Stimulated activated memory B cell treated with anti-CD40 and anti-IgM and Interleukin-4, amounts not matched to agents 10 μg/mL and 1 μg/mL and 100 μg/mL, for 72 hours (primary cell): ENCODE measurements around the gene TMLHE.
"Not testable (repeated sequence)": the region's sequence is repeated elsewhere in the genome, so short reads cannot be mapped to it uniquely, and the experiment has no call there.

Experiments used
- ATAC-seq: fragments of 150-1000 bp; cut with Tn5 transposase; 2 replicates; pipeline ENCODE4 v1.10.0; 2021
- H3K27ac Mint-ChIP-seq: one replicate; pipeline ENCODE4 v1.8.0; 2022; ENCODE audit warnings: mild to moderate bottlenecking, mixed read lengths
- H3K27me3 Mint-ChIP-seq: one replicate; pipeline ENCODE4 v1.8.0; 2022; ENCODE audit warnings: mixed read lengths
- H3K36me3 Mint-ChIP-seq: one replicate; pipeline ENCODE4 v1.8.0; 2022; ENCODE audit warnings: mixed read lengths
- H3K4me1 Mint-ChIP-seq: one replicate; pipeline ENCODE4 v1.8.0; 2022; ENCODE audit warnings: mixed read lengths
- H3K4me3 Mint-ChIP-seq: one replicate; pipeline ENCODE4 v1.8.0; 2022; ENCODE audit warnings: mild to moderate bottlenecking, moderate library complexity, mixed read lengths
- H3K9me3 Mint-ChIP-seq: one replicate; pipeline ENCODE4 v1.8.0; 2022; ENCODE audit warnings: mixed read lengths

The TMLHE gene

GRCh38 chrX:155563099-155563498 is 49.7 kb downstream of the TMLHE start:
- Mint-ChIP-seq H3K4me3 (no peak overlapping the region), H3K27ac (peak overlapping the region; percentile 63), H3K36me3 (peaks cover 70% of the 10 kb centered on the region), H3K9me3 (peaks cover 16% of the 10 kb centered on the region), H3K4me1 (peaks cover 10% of the 10 kb centered on the region), H3K27me3 (no peaks in the 10 kb centered on the region)
- no peak for ATAC-seq

DNA sequence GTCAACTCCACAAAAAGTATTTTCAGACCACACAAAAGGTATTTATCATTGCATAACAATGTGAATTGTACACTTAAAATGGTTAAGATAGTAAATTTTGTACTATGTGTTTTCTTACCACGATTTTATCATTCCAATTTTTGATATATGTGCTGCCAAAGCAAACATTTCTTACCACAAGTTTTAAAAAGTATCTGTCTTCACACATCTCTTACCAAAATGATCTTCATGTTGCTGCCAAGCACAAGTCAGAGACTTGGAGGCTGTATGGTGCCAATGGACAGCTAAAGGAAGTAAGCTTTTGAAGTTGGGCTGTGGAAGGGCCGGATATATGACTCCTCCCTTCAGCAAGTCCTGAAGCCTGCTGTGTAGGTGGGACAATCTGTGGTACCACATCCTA is 67.9 kb downstream of the TMLHE start:
- peaks cover 60% of the 10 kb centered on the region for H3K36me3 Mint-ChIP-seq
- H3K9me3 Mint-ChIP-seq, result peaks cover 6% of the 10 kb centered on the region
- no peaks in the 10 kb centered on the region for H3K27me3 Mint-ChIP-seq
- no peak overlapping the region for H3K27ac Mint-ChIP-seq
- H3K4me3 Mint-ChIP-seq, result no peak overlapping the region
- no peaks in the 10 kb centered on the region for H3K4me1 Mint-ChIP-seq
- ATAC-seq, result no peak

GRCh38 chrX:155535866-155536265 is 76.9 kb downstream of the TMLHE start:
- H3K36me3 Mint-ChIP-seq, result peaks cover 74% of the 10 kb centered on the region
- no peaks in the 10 kb centered on the region for H3K27me3 Mint-ChIP-seq
- no peaks in the 10 kb centered on the region for H3K9me3 Mint-ChIP-seq
- ATAC-seq, result no peak
- no peak overlapping the region for H3K27ac Mint-ChIP-seq
- no peaks in the 10 kb centered on the region for H3K4me1 Mint-ChIP-seq
- H3K4me3 Mint-ChIP-seq, result no peak overlapping the region

GRCh38 chrX:155534800-155535199 is 78.0 kb downstream of the TMLHE start:
- Mint-ChIP-seq H3K36me3 (peaks cover 75% of the 10 kb centered on the region), H3K4me1 (no peaks in the 10 kb centered on the region), H3K27me3 (no peaks in the 10 kb centered on the region), H3K9me3 (no peaks in the 10 kb centered on the region), H3K4me3 (no peak overlapping the region), H3K27ac (no peak overlapping the region)
- no peak for ATAC-seq

DNA sequence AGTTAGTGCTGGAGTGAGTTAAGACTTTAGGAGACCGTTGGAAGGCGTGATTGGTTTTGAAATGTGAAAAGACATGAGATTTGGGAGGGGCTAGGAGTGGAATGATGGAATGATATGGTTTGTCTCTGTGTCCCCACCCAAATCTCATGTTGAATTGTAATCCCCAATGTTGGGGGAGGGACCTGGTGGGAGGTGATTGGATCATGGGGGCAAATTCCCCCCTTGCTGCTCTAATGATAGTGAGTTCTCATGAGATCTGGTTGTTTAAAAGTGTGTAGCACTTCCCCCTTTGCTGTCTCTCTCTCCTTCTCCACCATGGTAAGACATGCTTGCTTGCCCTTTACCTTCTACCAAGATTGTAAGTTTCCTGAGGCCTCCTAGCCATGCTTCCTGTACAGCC is 85.7 kb downstream of the TMLHE start:
- H3K36me3 Mint-ChIP-seq, result peaks cover 64% of the 10 kb centered on the region
- not testable (repeated sequence) for ATAC-seq, H3K4me1 Mint-ChIP-seq, H3K9me3 Mint-ChIP-seq, H3K27ac Mint-ChIP-seq, H3K4me3 Mint-ChIP-seq, H3K27me3 Mint-ChIP-seq

DNA sequence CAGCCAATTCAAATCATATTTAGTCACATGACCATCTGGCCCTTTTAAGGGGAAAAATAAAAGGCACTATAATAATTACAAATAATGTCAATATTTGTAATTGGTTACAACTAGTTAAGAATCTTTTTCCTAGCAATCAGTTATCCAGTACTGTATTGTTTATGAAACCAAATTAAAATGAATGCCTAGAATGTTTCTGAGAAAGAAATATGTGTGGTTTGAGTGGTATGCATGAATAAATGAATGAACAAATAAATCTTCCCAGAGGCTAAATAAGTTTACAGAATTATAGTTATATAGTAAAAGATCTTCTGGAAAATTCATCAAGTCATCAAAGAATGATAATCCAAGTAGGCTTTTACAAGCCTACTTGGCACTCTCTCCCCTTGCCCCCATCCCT is 98.5 kb downstream of the TMLHE start:
- no peak overlapping the region for H3K4me3 Mint-ChIP-seq
- ATAC-seq, result no peak

DNA sequence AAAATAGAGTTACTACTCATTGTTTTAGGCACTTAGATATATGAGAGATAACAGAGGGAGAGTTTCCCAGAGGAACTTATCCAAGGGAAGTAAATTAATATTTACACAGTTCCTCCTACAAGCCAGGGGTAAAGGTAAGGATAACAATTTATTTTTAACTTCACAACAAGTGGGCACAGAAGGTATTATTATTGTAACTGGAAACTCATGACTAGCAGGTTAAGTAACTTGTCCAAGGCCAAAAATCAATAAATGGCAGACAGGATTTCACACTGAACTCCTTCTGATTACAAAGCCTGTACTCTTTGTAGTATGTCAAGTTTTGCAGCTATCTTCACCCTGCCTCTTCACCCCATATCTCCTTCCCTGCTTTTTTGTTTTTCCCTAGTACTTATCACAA is 107.5 kb downstream of the TMLHE start:
- H3K9me3 Mint-ChIP-seq, result no peaks in the 10 kb centered on the region
- ATAC-seq, result no peak
- no peaks in the 10 kb centered on the region for H3K4me1 Mint-ChIP-seq
- peaks cover 29% of the 10 kb centered on the region for H3K36me3 Mint-ChIP-seq
- no peaks in the 10 kb centered on the region for H3K27me3 Mint-ChIP-seq
- H3K4me3 Mint-ChIP-seq, result no peak overlapping the region
- H3K27ac Mint-ChIP-seq, result no peak overlapping the region

More for the DNA sequence above, 98.5 kb downstream of the TMLHE start:
- no peaks in the 10 kb centered on the region for H3K4me1 Mint-ChIP-seq
- H3K27ac Mint-ChIP-seq, result no peak overlapping the region
- H3K9me3 Mint-ChIP-seq, result no peaks in the 10 kb centered on the region
- peaks cover 19% of the 10 kb centered on the region for H3K36me3 Mint-ChIP-seq
- no peaks in the 10 kb centered on the region for H3K27me3 Mint-ChIP-seq

GRCh38 chrX:155495134-155495533 is 117.6 kb downstream of the TMLHE start:
- H3K4me1 Mint-ChIP-seq, ATAC-seq, H3K9me3 Mint-ChIP-seq, H3K4me3 Mint-ChIP-seq, H3K27me3 Mint-ChIP-seq, H3K36me3 Mint-ChIP-seq, H3K27ac Mint-ChIP-seq: not testable (repeated sequence)

- H3K4me3 Mint-ChIP-seq, H3K27ac Mint-ChIP-seq, H3K36me3 Mint-ChIP-seq, H3K4me1 Mint-ChIP-seq, H3K27me3 Mint-ChIP-seq, H3K9me3 Mint-ChIP-seq, ATAC-seq: not testable (repeated sequence)
These were observed 121.3 kb downstream of the TMLHE start for GRCh38 chrX:155491421-155491820.

- not testable (repeated sequence) for H3K9me3 Mint-ChIP-seq, H3K27me3 Mint-ChIP-seq, H3K36me3 Mint-ChIP-seq, ATAC-seq, H3K27ac Mint-ChIP-seq, H3K4me1 Mint-ChIP-seq, H3K4me3 Mint-ChIP-seq
These were observed 135.6 kb downstream of the TMLHE start for GRCh38 chrX:155477136-155477535.

DNA sequence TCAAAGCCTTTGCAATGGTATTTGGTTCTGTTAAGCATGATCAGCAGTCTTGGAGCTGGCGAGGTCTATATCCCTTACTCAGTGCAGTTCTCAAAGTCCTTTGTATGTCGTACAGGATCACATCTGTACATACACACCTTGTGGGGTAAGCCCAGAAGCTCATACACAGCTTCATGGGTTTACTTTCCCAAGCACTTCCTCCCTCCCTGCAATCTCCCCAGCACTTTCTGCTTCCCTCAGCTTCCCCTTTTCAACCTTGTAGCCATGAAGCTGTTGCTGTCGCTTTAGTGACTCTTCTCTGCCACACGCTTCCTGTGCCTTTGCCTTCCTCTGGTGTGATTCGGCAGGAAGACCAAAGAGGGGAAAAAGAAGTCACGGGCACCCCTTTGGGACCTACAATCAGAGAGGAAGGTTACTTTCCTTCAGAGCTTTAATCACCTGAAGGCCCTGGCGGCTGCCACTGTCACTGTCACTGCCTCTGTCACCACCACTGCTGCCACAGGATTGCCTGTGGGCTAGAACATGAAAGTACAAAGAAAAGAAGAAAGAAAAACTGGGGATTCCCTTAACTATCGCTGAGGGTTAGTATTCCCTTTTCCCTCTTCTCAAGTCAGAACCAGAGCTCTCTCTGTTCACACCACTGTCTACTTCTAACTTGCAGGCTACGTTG is 146.3 kb downstream of the TMLHE start:
- H3K36me3 Mint-ChIP-seq, H3K4me1 Mint-ChIP-seq, H3K27ac Mint-ChIP-seq, H3K27me3 Mint-ChIP-seq, H3K4me3 Mint-ChIP-seq, H3K9me3 Mint-ChIP-seq: not testable (repeated sequence)
- peak; percentile 55 for ATAC-seq

GRCh38 chrX:155460501-155460900 is 152.3 kb downstream of the TMLHE start:
- H3K4me3 Mint-ChIP-seq, H3K27ac Mint-ChIP-seq, H3K36me3 Mint-ChIP-seq, H3K9me3 Mint-ChIP-seq, H3K4me1 Mint-ChIP-seq, H3K27me3 Mint-ChIP-seq, ATAC-seq: not testable (repeated sequence)

- not testable (repeated sequence) for H3K27me3 Mint-ChIP-seq, H3K36me3 Mint-ChIP-seq, H3K4me3 Mint-ChIP-seq, H3K27ac Mint-ChIP-seq, H3K9me3 Mint-ChIP-seq, H3K4me1 Mint-ChIP-seq
- peak; percentile 95 for ATAC-seq
These were observed 154.3 kb downstream of the TMLHE start, which contains the start of gene F8A3 for GRCh38 chrX:155458471-155458870. Gene F8A3, minus strand, starts transcription at chrX:155458620. Its CDS starts 20 bp downstream, at chrX:155458600.

DNA sequence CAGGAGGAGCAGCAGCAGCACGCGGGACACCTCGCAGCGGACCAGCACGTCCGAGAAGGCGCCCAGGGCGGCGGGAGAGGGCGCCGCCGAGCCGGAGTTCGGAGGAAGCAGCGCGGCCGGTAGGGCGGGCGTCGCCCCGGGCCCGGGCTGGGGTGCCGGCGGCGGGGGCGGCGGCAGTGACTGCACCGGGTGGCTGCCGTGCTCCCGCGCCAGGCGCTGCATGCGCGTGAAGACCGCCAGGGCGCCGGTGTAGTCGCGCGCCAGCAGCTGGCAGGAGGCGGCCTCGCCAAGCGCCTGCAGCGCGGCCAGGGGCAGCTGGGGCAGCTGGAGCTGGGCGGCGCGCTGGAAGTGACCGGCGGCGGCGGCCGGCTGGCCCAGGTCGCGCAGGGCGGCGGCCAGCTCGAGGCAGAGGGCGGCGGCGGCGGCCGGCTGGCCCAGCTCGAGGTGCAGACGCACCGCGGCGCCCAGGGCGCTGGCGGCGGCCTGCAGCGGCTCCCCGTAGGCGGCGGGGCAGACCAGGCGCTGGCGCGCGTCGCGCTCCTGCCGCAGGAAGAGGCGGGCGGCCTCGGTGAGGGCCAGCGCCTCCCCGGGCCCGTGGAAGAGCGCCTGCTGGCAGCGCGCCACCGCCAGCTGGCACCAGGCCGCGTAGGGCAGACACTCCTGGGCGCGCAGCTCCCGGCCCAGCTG is 154.8 kb downstream of the TMLHE start:
- not testable (repeated sequence) for H3K27ac Mint-ChIP-seq, H3K4me3 Mint-ChIP-seq, H3K9me3 Mint-ChIP-seq, H3K4me1 Mint-ChIP-seq, H3K27me3 Mint-ChIP-seq, H3K36me3 Mint-ChIP-seq
- peak; percentile 81 for ATAC-seq

DNA sequence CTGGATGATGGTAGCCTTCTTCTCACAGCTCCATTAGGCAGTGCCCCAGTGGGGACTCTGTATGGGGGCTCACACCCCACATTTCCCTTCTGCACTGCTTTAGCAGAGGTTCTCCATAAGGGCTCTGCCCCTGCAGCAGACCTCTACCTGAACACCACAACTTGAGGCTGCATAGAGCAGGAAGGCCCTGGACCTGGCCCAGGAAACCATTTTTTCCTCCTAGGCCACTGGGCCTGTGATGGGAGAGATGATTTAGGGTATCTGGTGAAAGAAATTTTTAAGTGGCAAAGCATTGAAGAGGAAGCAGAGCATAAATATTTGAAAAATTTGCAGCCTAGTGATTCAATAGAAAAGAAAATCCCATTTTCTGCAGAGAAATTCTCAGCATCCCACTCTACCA is 171.7 kb downstream of the TMLHE start:
- Mint-ChIP-seq H3K27me3 (no peaks in the 10 kb centered on the region), H3K4me1 (no peaks in the 10 kb centered on the region), H3K27ac (no peak overlapping the region), H3K4me3 (no peak overlapping the region), H3K36me3 (peaks cover 52% of the 10 kb centered on the region), H3K9me3 (peaks cover 4% of the 10 kb centered on the region)
- no peak for ATAC-seq
